ENCODE results near the gene PPP6R3. TPM values are rescaled to one million over a fixed set of nuclear protein-coding genes. Genes with fewer than 3 reads are reported as not detected.
A peak's percentile ranks its signal among the peaks of the same experiment; 100 is the strongest.

The PPP6R3 gene
- total RNA-seq, 2 donors from 2014 or later = 118 to 146 TPM

- H3K9me3 ChIP-seq = no peaks in the 10 kb centered on the region
- no peaks in the 10 kb centered on the region for H3K27me3 ChIP-seq (replicated peaks; ENCODE audit: insufficient read depth)
- H3K4me3 ChIP-seq = no peak overlapping the region
- 90% methylated on average over 15 of the region's 15 CpGs for WGBS
- DNase-seq (ENCODE audit: low spot score) = no peak
- intact Hi-C loops (cut with DNase I) = no loop called here
- H3K36me3 ChIP-seq = no peaks in the 10 kb centered on the region
- H3K4me1 ChIP-seq (replicated peaks) = no peaks in the 10 kb centered on the region
- TF ChIP-seq CTCF (IDR thresholded peaks at IDR 0.05) = no peak
- TF ChIP-seq POLR2AphosphoS5 (IDR thresholded peaks at IDR 0.05) = no peak
- H3K27ac ChIP-seq = no peak overlapping the region
Measured at GRCh38 chr11:68641880-68642279, 181.3 kb downstream of the PPP6R3 start.

GRCh38 chr11:68643585-68643984 lies 183.0 kb downstream of the PPP6R3 start:
- no peaks in the 10 kb centered on the region for H3K27me3 ChIP-seq (replicated peaks; ENCODE audit: insufficient read depth)
- no peaks in the 10 kb centered on the region for H3K4me1 ChIP-seq (replicated peaks)
- no peak for DNase-seq (ENCODE audit: low spot score)
- intact Hi-C loops (cut with DNase I) = no loop called here
- 41% methylated on average over 12 of the region's 12 CpGs for whole genome bisulfite sequencing
- no peak for TF ChIP-seq POLR2A (IDR thresholded peaks at IDR 0.05)
- TF ChIP-seq CTCF (IDR thresholded peaks at IDR 0.05) = peak in 1 of 4 experiments; percentile 34
- TF ChIP-seq POLR2AphosphoS5 (IDR thresholded peaks at IDR 0.05) = no peak
- H3K9me3 ChIP-seq = no peaks in the 10 kb centered on the region
- H3K27ac ChIP-seq = no peak overlapping the region
- no peaks in the 10 kb centered on the region for H3K36me3 ChIP-seq
- H3K4me3 ChIP-seq = no peak overlapping the region

GRCh38 chr11:68646832-68647231 lies 186.3 kb downstream of the PPP6R3 start:
- H3K27me3 ChIP-seq (replicated peaks; ENCODE audit: insufficient read depth) = no peaks in the 10 kb centered on the region
- peaks cover 4% of the 10 kb centered on the region for H3K4me1 ChIP-seq (replicated peaks)
- DNase-seq (ENCODE audit: low spot score) = no peak
- no peak overlapping the region for H3K27ac ChIP-seq
- intact Hi-C loops (cut with DNase I) = no loop called here
- no peak overlapping the region for H3K4me3 ChIP-seq
- H3K9me3 ChIP-seq = no peaks in the 10 kb centered on the region
- TF ChIP-seq POLR2A (IDR thresholded peaks at IDR 0.05) (no peak), POLR2AphosphoS5 (IDR thresholded peaks at IDR 0.05) (no peak), CTCF (IDR thresholded peaks at IDR 0.05) (no peak)
- WGBS = 91% methylated on average over 1 of the region's 1 CpG
- H3K36me3 ChIP-seq = no peaks in the 10 kb centered on the region

GRCh38 chr11:68649851-68650555 lies 189.5 kb downstream of the PPP6R3 start:
- H3K4me1 ChIP-seq (replicated peaks) = peaks cover 14% of the 10 kb centered on the region
- H3K27ac ChIP-seq = no peak overlapping the region
- H3K36me3 ChIP-seq = no peaks in the 10 kb centered on the region
- H3K9me3 ChIP-seq = no peaks in the 10 kb centered on the region
- no peak for DNase-seq (ENCODE audit: low spot score)
- intact Hi-C loops (cut with DNase I) = no loop called here
- no peak for TF ChIP-seq POLR2A (IDR thresholded peaks at IDR 0.05)
- no peak overlapping the region for H3K4me3 ChIP-seq
- H3K27me3 ChIP-seq (replicated peaks; ENCODE audit: insufficient read depth) = no peaks in the 10 kb centered on the region
- WGBS = 87% methylated on average over 38 of the region's 38 CpGs

GRCh38 chr11:68650801-68651200 lies 190.2 kb downstream of the PPP6R3 start:
- peak overlapping the region; percentile 75 to 95 for H3K27ac ChIP-seq
- 88% methylated on average over 14 of the region's 14 CpGs for WGBS
- no peaks in the 10 kb centered on the region for H3K27me3 ChIP-seq (replicated peaks; ENCODE audit: insufficient read depth)
- no peak overlapping the region for H3K4me3 ChIP-seq
- TF ChIP-seq CTCF (IDR thresholded peaks at IDR 0.05) = no peak
- intact Hi-C loops (cut with DNase I) = no loop called here
- no peak for DNase-seq (ENCODE audit: low spot score)
- H3K4me1 ChIP-seq (replicated peaks) = peaks cover 14% of the 10 kb centered on the region
- no peaks in the 10 kb centered on the region for H3K36me3 ChIP-seq
- no peaks in the 10 kb centered on the region for H3K9me3 ChIP-seq
